Activated T-helper 9 cell treated with anti-CD3 and anti-CD28 coated beads, Interleukin-2, amount 50 U/mL, for 16 hours (primary cell): ENCODE results near the gene MACROD2.
"Not testable (repeated sequence)": the region's sequence is repeated elsewhere in the genome, so short reads cannot be mapped to it uniquely, and the experiment has no call there.

Experiments
- DNase-seq: peaks from one replicate; pipeline ENCODE4 v3.0.0-alpha.2; 2020; ENCODE audit warnings: low read depth

Gene MACROD2

GRCh38 chr20:15107931-15108330 lies 1112.6 kb downstream of the MACROD2 start:
- no peak for DNase-seq

- no peak for DNase-seq
Observed at GRCh38 chr20:15109494-15109893, 1114.2 kb downstream of the MACROD2 start.

DNA sequence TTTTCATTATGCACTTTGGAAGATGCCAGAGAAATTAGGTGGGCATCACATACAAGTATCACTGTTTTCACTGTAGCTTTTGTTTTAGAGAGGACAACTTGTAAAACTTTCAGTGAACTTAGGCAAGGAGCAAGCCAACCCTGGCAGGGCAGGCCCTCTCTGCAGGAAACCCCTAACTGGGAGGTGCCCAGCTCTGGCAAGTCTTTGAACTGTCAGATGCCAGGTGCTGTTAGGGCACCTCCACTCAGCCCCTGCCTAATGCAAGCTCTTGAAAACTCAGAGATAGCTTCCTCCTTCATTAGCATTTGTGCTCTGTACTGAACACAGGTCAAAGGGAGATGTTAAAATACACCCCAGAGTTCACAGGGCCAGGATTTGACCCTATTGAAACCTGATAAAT lies 1116.3 kb downstream of the MACROD2 start:
- no peak for DNase-seq

- DNase-seq = no peak
Observed at GRCh38 chr20:15113144-15113773, 1117.9 kb downstream of the MACROD2 start.

- DNase-seq = no peak
Observed at GRCh38 chr20:15119852-15120487, 1124.7 kb downstream of the MACROD2 start.

GRCh38 chr20:15122613-15123012 lies 1127.3 kb downstream of the MACROD2 start:
- DNase-seq = no peak

DNA sequence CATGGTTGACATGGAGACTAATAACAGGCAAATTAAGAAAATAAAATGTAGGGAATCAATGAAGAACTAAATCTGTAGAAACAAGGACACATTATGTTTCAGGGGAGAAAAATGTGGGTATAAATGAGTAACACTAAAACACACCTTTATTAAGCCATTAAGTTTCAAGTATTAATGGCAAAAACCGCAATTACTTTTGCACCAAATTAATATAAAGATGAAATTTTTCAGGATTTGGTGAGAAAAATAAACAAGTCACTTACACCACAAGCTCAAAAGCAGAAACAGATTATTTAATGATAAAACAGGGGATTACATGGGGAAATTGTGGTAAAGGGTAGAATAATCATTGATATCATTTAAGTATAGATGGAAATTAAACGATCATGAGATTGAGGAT lies 1135.9 kb downstream of the MACROD2 start:
- DNase-seq = no peak

GRCh38 chr20:15138548-15139126 lies 1143.3 kb downstream of the MACROD2 start:
- DNase-seq = no peak

- DNase-seq = no peak
Observed at GRCh38 chr20:15139522-15139921, 1144.2 kb downstream of the MACROD2 start.

DNA sequence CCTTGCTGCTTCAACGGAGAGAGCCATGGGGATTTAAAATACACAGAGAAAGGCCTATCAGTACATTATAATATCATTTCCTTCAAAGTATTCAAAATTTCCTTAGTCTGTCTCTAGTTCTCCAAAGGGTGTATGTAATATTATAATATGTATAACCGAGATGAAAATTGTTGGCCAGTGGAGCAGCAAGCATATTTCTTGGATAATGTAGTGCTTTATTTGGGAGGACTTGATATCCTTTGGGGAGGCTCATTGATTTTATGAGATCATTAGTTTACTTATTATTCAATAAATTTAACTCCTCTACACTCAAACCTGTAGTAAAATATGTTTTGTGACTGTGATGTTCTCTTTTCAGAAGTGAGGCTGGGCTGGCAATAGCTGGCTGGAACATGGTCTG lies 1145.0 kb downstream of the MACROD2 start:
- no peak for DNase-seq

GRCh38 chr20:15140940-15141339 lies 1145.6 kb downstream of the MACROD2 start:
- not testable (repeated sequence) for DNase-seq

DNA sequence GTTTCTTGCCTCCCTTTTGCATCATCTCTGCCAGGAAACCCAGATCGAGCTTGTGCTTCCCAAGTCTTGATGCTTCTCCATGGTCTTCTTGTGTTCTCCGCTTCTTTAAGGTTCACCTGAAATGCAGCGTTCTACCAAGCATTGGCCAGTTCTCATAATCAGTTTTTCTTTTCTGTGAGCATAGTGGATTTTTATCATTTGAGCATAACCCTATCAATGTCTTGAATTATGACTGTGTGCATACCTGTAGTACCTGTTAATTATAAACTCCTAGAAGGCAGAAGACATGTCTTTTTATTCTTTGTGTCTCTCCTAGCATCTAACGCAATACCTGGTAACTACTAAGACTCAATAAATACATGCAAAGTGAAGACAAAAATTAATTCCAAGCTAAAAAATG lies 1146.5 kb downstream of the MACROD2 start:
- DNase-seq = no peak

DNA sequence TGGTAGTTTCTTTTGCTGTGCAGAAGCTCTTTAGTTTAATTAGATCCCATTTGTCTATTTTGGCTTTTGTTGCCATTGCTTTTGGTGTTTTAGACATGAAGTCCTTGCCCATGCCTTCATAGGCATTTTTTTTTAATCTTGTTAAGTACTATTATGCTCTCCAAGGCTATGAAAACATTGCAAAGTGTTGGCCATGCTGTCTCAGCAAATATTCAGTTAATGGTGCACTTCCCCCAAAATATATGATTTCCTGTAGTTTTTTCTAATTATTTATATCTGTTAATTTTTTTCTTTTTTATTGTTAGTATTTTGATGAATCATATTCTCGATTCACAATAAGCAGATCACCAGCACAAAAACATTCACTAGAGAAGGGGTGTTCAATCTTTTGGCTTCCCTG lies 1148.2 kb downstream of the MACROD2 start:
- DNase-seq = no peak

DNA sequence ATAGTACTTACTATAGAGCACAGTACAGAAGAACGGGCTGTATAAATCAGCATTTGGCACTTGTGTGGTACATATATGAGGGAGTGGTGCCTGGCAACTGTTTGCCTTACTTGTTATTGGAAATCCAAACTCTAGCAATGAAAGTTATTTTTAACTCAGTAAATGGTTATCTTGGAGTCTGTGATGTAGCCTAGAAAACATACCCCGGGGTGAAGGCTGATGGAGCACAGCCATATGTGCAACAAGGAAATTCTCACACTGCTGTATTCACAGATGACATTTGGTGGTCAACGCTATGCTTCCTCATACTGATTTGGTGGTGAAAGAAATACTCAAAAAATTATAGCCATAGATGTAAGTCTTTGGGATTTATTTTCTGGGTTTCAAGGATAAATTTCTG lies 1149.6 kb downstream of the MACROD2 start:
- no peak for DNase-seq

GRCh38 chr20:15146948-15147347 lies 1151.6 kb downstream of the MACROD2 start:
- no peak for DNase-seq

DNA sequence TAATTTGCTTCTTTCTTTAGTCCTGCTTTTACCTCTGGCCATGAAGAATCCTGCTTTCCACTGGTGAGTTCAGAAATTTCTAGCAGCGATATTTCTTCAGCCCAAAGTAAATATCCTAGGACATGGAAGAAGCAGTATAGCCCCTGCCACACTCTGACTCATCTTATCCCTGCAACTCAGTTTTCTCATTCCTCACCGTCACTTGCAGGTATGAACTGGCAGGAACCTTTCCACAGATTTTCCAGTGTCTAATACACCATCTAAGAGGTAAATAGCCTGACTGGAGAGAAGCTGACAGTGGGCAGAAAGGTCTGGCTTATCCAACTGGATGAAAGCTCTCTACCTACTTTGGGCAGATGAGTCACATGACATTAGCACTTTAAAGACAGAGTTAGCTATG lies 1158.8 kb downstream of the MACROD2 start:
- DNase-seq = no peak

GRCh38 chr20:15155848-15156401 lies 1160.6 kb downstream of the MACROD2 start:
- no peak for DNase-seq

DNA sequence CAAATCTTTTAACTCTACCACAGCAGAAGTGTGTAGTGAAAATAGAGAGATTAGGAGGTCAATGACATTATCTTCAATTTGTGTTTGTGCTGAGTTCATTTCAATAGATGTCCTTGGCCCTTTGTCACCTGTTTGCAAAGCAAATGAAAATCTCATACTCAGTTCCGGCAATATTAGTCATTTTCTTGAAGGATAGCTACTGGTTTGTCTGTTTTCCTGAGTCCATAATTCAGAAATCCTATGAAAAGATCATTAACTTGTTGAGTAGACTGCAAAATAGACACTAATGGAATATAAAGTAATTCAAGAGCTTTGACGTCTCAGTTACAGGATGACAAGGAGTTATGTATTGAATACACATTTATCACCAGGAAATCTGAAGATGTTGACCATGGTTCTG lies 1163.2 kb downstream of the MACROD2 start:
- DNase-seq = no peak

DNA sequence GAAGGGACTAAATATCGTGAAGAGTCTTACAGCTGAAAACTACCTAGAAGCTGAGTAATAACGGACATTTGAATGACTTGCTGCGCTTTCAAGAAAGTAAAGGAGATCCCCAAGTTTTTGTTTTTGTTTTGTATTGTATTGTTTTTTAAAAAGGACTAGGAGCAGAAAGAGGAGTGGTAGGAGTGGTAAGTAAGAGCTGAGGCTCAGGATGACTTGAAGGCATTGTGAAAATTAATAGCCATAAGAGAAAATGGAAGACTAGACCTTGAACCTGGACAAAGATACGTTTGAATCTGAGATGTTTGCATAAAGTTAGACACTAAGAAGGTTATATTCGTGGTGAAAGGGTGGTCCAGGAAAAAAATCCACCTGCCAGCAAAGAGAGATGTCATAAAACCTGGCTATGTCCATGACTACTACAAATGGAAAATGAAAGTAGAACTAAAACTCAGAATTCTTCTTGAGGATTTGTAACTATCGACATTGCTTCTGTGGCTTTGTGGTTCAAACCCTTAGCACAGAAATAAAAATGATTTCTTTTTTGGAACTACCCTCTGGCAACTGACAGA lies 1166.8 kb downstream of the MACROD2 start:
- DNase-seq = no peak

GRCh38 chr20:15163632-15164031 lies 1168.3 kb downstream of the MACROD2 start:
- no peak for DNase-seq

- DNase-seq = no peak
Observed at GRCh38 chr20:15164726-15165125, 1169.4 kb downstream of the MACROD2 start.

DNA sequence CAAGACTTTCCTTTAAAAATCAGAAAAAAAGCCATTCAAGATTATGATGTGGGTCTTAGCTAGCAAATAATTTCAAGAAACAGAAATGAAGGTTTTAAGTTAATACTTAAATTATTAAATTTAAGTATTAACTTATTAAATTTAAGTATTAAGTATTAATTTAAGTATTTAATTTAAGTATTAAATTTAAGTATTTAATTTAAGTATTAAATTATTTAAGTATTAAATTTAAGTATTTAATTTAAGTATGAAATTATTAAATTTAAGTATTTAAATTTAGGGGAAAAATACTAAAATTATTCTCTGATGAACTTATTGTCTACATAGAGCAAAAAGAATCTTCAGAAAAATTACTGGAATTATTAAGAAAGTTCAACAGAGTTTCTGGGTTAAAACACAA lies 1171.4 kb downstream of the MACROD2 start:
- DNase-seq = no peak

GRCh38 chr20:15171016-15171415 lies 1175.7 kb downstream of the MACROD2 start:
- DNase-seq = no peak
